Kidney (tissue), 14 donors: ENCODE results near the gene SERPINB6. TPM values are rescaled to one million over a fixed set of nuclear protein-coding genes. Genes with fewer than 3 reads are reported as not detected.
A peak's percentile ranks its signal among the peaks of the same experiment; 100 is the strongest.

Source experiments
- DNase-seq, 5 donors: peaks; one replicate each; pipeline ENCODE4 v3.0.0-alpha.2; 2013 to 2020
- FAIRE-seq: peaks from 2 replicates; lab custom pipeline; 2012; peaks lifted over from hg19 to GRCh38; lab: Jason Lieb, UNC
- H3K27ac ChIP-seq, 2 donors: one replicate each; pipeline ENCODE4 v1.7.0; 2013; ENCODE audit warnings: low read depth in 2 of 2, low read length in 2 of 2, inconsistent platforms in 1 of 2
- H3K27me3 ChIP-seq: one replicate; pipeline ENCODE4 v1.7.1; 2013; ENCODE audit warnings: low read length, inconsistent platforms; ENCODE audit not compliant: control insufficient read depth, insufficient read depth
- H3K36me3 ChIP-seq, 3 donors: one replicate each; pipeline versions ENCODE4 v1.7.0 to v1.7.1; 2013; ENCODE audit warnings: low read length in 3 of 3, control low read depth in 1 of 3, inconsistent platforms in 1 of 3; ENCODE audit not compliant: insufficient read depth in 3 of 3, control insufficient read depth in 2 of 3
- H3K4me1 ChIP-seq, 3 donors: one replicate each; pipeline versions ENCODE4 v1.7.0 to v1.7.1; 2013; ENCODE audit warnings: low read length in 3 of 3, inconsistent platforms in 1 of 3, low read depth in 1 of 3; ENCODE audit not compliant: control insufficient read depth in 2 of 3, insufficient read depth in 2 of 3
- H3K4me3 ChIP-seq, 3 donors: one replicate each; pipeline versions ENCODE4 v1.7.0 to v1.8.1; 2013; ENCODE audit warnings: low read length in 3 of 3, control low read depth in 1 of 3, inconsistent platforms in 1 of 3
- H3K9ac ChIP-seq, 3 donors: one replicate each; pipeline versions ENCODE4 v1.7.0 to v1.7.1; 2013; ENCODE audit warnings: low read length in 3 of 3, control low read depth in 1 of 3, inconsistent platforms in 1 of 3
- H3K9me3 ChIP-seq, 3 donors: one replicate each; pipeline versions ENCODE4 v1.7.0 to v1.7.1; 2013; ENCODE audit warnings: low read length in 3 of 3, control low read depth in 1 of 3, inconsistent platforms in 1 of 3; ENCODE audit not compliant: control insufficient read depth in 2 of 3, insufficient read depth in 1 of 3
- intact Hi-C: fragments of 100-400 bp; cut with DNase I; formaldehyde crosslinking; loops from one replicate; pipeline ENCODE4 v1.11.1; 2022
- polyA plus RNA-seq: library from polyadenylated mRNA; stranded (reverse); fragments of 350-450 nt; fragmentation: Illumina TruSeq; extraction: RNeasy Lipid Tissue Mini Kit (QIAGEN cat#74804); gene quantifications from one replicate; pipeline ENCODE4 v1.2.3, GENCODE V29; 2014; ENCODE audit warnings: low read depth, low replicate concordance; ENCODE audit not compliant: insufficient read depth
- total RNA-seq: library from RNA; stranded (reverse); fragmentation: NEBNext Ultra II Directional; extraction: Animal tissue kit (Norgen Biotek cat#: 25700); gene quantifications from one replicate; pipeline ENCODE4 v1.2.1, GENCODE V29; 2021
- TF ChIP-seq, protein P1 (sequence below): IDR thresholded peaks from 3 replicates; pipeline ENCODE4 v1.5.1; 2012; ENCODE audit warnings: mild to moderate bottlenecking, moderate library complexity, borderline replicate concordance; ENCODE audit not compliant: insufficient read depth; ENCODE audit errors: extremely low read depth
- donor health status: control.
- donor health status: control.
- donor health status: control.
- donor health status: control.
- donor health status: control.
- donor health status: DM: yes; HTN: yes; CAD: no.
- donor health status: Normal renal cell carcinoma (clear cell type).

SERPINB6 gene
- total and polyA plus RNA-seq, 2 donors from 2014 or later: 136 to 212 TPM

DNA sequence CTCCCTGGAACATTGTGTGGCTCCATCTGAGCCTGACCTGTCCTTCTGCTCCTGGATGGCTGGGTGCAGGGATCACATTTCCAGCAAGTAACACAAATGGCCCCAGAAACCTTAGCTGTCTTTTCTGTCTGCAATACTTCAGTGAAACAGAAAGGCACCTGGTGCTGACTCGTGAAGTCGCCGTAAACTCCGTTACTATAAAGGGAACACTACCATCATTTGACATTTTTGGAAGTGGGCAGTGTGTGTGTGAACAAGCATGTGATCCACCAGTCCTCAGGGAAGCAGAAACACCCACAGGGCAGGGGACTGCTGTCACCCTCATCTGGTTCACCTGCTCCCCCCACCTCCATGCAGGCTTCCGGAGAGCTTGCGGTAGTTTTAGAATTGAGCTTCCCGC, 23.9 kb downstream of the SERPINB6 start:
- intact Hi-C loops: no loop called here
- Histone ChIP-seq H3K36me3 (peaks cover 0 to 16% (median 11%) of the 10 kb centered on the region in 3 donors), H3K4me3 (no peak overlapping the region), H3K9me3 (no peaks in the 10 kb centered on the region), H3K27ac (no peak overlapping the region), H3K4me1 (peaks cover 0 to 6% (median 4%) of the 10 kb centered on the region in 3 donors), H3K9ac (no peak overlapping the region), H3K27me3 (no peaks in the 10 kb centered on the region)
- TF ChIP-seq, protein P1, sequence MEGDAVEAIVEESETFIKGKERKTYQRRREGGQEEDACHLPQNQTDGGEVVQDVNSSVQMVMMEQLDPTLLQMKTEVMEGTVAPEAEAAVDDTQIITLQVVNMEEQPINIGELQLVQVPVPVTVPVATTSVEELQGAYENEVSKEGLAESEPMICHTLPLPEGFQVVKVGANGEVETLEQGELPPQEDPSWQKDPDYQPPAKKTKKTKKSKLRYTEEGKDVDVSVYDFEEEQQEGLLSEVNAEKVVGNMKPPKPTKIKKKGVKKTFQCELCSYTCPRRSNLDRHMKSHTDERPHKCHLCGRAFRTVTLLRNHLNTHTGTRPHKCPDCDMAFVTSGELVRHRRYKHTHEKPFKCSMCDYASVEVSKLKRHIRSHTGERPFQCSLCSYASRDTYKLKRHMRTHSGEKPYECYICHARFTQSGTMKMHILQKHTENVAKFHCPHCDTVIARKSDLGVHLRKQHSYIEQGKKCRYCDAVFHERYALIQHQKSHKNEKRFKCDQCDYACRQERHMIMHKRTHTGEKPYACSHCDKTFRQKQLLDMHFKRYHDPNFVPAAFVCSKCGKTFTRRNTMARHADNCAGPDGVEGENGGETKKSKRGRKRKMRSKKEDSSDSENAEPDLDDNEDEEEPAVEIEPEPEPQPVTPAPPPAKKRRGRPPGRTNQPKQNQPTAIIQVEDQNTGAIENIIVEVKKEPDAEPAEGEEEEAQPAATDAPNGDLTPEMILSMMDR: no peak
- DNase-seq (peak in 1 of 5 donors; percentile 30), FAIRE-seq (no peak)

DNA sequence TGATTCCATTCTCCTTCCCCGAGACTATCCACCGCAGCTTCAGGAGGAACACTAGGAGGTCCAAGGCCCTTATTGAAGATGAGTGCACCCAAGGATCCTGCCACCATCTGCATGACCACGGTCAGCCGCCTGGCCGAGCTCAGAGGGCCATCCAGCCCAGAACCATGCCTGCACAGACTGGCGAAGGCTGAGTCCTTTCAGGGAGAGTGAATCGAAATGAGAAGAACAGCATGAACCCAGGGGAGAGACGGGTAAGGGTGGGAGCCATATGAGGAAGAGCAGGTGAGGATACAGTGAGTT, 26.3 kb downstream of the SERPINB6 start:
- no peak overlapping the region for H3K9ac ChIP-seq
- H3K4me1 ChIP-seq: peaks cover 0 to 2% (median 0%) of the 10 kb centered on the region in 3 donors
- H3K36me3 ChIP-seq: peaks cover 0 to 16% (median 11%) of the 10 kb centered on the region in 3 donors
- H3K27me3 ChIP-seq: no peaks in the 10 kb centered on the region
- H3K27ac ChIP-seq: no peak overlapping the region
- FAIRE-seq (no peak), DNase-seq (peak in 1 of 5 donors; percentile 16)
- no peak overlapping the region for H3K4me3 ChIP-seq
- H3K9me3 ChIP-seq: no peaks in the 10 kb centered on the region
- TF ChIP-seq, protein P1: no peak
- intact Hi-C loops: no loop called here

DNA sequence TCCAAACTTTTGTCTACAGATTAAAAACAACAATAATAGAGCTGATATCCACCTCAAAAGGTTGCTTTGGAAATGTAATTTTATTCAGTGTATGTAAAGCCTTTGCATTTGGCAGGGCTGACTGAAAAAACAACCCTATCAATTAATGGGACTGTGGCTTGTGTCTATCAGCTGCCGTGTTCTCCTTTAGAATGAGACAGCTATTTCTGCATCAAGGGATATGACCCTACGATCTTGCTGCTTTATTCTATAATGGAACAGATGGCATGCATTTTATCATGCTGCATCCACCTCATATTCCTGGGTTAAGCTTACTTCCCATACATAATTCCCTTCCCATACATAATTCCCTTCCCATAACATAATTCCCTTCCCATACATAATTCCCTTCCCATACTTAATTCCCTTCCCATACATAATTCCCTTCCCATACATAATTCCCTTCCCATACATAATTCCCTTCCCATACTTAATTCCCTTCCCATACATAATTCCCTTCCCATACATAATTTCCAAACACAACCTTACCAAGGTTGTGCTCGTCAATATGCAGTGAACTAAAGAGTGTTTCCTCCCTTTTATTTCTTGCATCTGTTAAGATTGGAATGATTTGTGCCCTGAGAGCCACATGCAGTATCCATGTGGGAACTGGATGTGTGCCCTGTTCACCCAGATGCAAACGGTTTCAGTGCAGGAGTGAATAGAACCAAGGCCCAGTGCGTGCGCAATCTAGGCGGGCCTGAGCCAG, 26.8 kb downstream of the SERPINB6 start:
- H3K9ac ChIP-seq: no peak overlapping the region

More for the DNA sequence above, 26.8 kb downstream of the SERPINB6 start:
- H3K27ac ChIP-seq: no peak overlapping the region
- H3K36me3 ChIP-seq: peaks cover 0 to 16% (median 11%) of the 10 kb centered on the region in 3 donors
- no peak for FAIRE-seq
- intact Hi-C loops: no loop called here
- no peaks in the 10 kb centered on the region for H3K9me3 ChIP-seq
- H3K27me3 ChIP-seq: no peaks in the 10 kb centered on the region
- TF ChIP-seq, protein P1: no peak
- DNase-seq: no peak
- peaks cover 0 to 2% (median 0%) of the 10 kb centered on the region in 3 donors for H3K4me1 ChIP-seq
- no peak overlapping the region for H3K4me3 ChIP-seq
